ENCODE results near the gene INPP4B. TPM values are rescaled to one million over a fixed set of nuclear protein-coding genes. Genes with fewer than 3 reads are reported as not detected.

Gene INPP4B
- total RNA-seq (2014; rRNA removed; shearing (Covaris generic)): 0.69 and 3.4 TPM in 2 replicates

GRCh38 chr4:142846108-142846728 is at the start of gene INPP4B:
Gene INPP4B (minus strand): TSS chr4:142846301.
- no peaks in the 10 kb centered on the region for H3K9me3 ChIP-seq (replicated peaks)
- peaks cover 7% of the 10 kb centered on the region; the same call in 1 of the 2 replicates for H3K4me1 ChIP-seq (replicated peaks)
- no peaks in the 10 kb centered on the region for H3K36me3 ChIP-seq
- H3K4me3 ChIP-seq: peak within 1 kb of the TSS; percentile 19; the same call in 1 of the 2 replicates
- H3K27ac ChIP-seq: no peak within 1 kb of the TSS
- peaks cover 52% of the 10 kb centered on the region for H3K27me3 ChIP-seq (replicated peaks)
- DNase-seq (ENCODE audit: low read depth in 1 of 2, low spot score in 2 of 2): peak in 1 of 2 experiments; percentile 6

DNA sequence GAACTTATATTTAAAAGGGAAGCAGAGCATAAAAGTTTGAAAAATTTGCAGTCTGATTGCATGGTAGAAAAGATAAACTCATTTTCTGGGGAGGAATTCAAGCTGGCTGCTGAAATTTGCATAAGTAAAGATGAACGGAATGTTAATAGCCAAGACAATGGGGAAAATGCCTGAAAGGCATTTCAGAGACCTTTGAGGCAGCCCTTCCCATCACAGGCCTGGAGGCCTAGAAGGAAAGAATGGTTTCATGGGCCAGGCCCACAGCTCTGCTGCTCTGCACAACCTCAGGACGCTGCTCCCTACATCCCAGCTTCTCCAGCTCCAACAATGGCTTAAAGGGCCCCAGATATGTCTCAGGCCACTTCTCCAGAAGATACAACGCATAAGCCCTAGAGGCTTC is 46.9 kb upstream of the INPP4B start:
- DNase-seq (ENCODE audit: low read depth in 1 of 2, low spot score in 2 of 2): no peak
- Histone ChIP-seq H3K4me3 (no peak overlapping the region), H3K4me1 (replicated peaks) (no peaks in the 10 kb centered on the region), H3K27me3 (replicated peaks) (no peaks in the 10 kb centered on the region), H3K9me3 (replicated peaks) (peaks cover 3% of the 10 kb centered on the region; the same call in 1 of the 2 replicates), H3K36me3 (no peaks in the 10 kb centered on the region), H3K27ac (no peak overlapping the region)

DNA sequence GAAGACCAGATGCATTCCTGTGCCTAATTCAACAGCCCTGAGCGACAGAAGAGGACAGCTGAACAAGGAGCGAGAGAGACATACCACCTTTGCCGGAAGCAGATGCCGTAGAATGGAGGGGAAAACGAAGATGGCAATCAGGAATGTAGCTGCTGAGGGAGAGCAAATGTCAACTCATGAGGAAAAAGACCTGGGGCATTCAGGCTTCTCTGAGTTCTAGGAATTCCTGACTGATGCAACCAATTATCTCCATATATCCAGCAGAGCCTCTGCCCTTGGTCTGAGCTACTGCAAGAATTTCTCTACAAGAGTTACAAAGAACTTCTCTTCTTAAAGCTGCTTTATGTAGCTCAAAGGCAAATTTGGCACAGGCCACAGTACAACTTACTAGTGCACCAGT is 40.5 kb upstream of the INPP4B start:
- Histone ChIP-seq H3K27ac (no peak overlapping the region), H3K27me3 (replicated peaks) (no peaks in the 10 kb centered on the region), H3K4me3 (no peak overlapping the region), H3K4me1 (replicated peaks) (no peaks in the 10 kb centered on the region), H3K36me3 (no peaks in the 10 kb centered on the region), H3K9me3 (replicated peaks) (peaks cover under 1% of the 10 kb centered on the region; the same call in 1 of the 2 replicates)
- no peak for DNase-seq (ENCODE audit: low read depth in 1 of 2, low spot score in 2 of 2)

DNA sequence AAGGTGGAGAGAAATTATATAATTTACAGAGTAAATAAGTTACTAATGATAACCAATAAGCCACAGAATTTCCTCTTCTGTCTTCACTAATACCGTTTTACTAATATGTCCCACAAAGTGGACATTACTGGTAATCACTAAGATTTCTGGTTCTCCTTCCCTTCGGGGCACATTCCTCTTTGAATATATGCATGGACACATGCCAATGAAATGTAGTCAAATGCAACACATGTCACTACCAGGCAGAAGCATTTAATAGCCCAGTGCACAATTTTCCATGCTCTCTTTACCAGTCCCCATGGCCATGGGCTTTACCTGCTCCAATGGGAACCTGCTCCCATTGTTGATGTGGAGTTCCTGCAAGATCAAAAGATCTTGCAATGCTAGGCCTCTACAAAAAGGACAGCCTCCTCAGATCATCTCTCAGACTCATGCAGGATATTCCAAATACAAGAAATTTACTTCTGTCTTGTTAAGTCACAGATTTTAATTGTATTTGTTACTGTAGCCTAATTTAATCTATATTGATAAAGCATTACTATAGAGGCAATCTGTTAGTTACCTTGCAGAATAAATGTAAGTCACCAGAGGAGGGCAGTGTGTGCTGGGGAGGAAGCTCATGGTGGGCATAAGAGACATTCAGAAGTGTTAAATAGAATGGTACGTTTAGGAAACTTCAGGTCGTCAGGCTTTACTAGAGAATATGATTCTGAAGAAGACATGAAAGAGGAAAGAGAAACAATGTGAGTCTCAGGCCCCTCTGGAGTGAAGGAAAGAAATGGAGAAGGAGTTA is 37.1 kb upstream of the INPP4B start:
- Histone ChIP-seq H3K27ac (no peak overlapping the region), H3K4me3 (no peak overlapping the region), H3K9me3 (replicated peaks) (no peaks in the 10 kb centered on the region), H3K4me1 (replicated peaks) (no peaks in the 10 kb centered on the region), H3K27me3 (replicated peaks) (no peaks in the 10 kb centered on the region), H3K36me3 (no peaks in the 10 kb centered on the region)
- no peak for DNase-seq (ENCODE audit: low read depth in 1 of 2, low spot score in 2 of 2)

DNA sequence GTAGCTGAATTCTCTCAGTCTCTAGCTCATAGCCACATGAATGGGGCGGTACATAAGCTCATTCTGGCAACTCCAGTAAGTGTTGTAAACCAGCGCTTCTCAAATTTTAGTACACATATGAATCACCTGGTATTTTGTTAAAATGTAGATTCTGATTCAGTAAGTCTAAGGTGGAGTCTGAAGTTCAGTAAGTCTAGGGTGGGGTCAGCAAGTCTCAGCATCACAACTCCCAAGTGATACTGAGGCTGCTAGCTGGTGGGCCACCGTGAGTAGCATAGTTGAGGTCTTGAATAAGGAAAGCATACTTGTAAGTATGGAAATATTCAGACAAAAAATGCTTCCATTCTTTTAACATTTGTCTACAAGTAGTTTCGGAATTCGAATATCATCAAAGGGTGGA is 36.1 kb upstream of the INPP4B start:
- no peak overlapping the region for H3K27ac ChIP-seq
- no peak for DNase-seq (ENCODE audit: low read depth in 1 of 2, low spot score in 2 of 2)
- no peaks in the 10 kb centered on the region for H3K36me3 ChIP-seq
- H3K4me3 ChIP-seq: no peak overlapping the region
- H3K27me3 ChIP-seq (replicated peaks): no peaks in the 10 kb centered on the region
- H3K4me1 ChIP-seq (replicated peaks): no peaks in the 10 kb centered on the region
- no peaks in the 10 kb centered on the region for H3K9me3 ChIP-seq (replicated peaks)

GRCh38 chr4:142881331-142881730 is 35.2 kb upstream of the INPP4B start:
- Histone ChIP-seq H3K27ac (no peak overlapping the region), H3K4me3 (no peak overlapping the region), H3K27me3 (replicated peaks) (no peaks in the 10 kb centered on the region), H3K4me1 (replicated peaks) (no peaks in the 10 kb centered on the region), H3K9me3 (replicated peaks) (no peaks in the 10 kb centered on the region), H3K36me3 (no peaks in the 10 kb centered on the region)
- DNase-seq (ENCODE audit: low read depth in 1 of 2, low spot score in 2 of 2): no peak

DNA sequence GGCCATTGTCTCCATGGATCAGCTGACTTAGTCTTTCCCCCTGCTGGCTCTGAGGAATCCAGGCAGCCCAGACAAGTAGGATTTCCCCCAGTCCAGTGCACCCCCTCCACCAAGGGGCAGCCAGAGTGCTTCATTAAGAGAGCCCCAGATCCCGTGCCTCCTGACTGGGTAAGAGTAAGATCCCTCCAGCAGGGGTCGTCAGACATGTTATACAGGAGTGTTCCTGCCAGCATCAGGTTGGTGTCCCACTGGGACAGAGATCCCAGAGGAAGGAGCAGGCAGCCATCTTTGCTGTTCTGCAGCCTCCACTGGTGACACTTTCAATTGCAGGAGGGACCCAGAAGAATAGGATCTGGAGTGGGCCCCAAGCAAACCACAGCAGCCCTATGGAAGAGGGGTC is 29.0 kb upstream of the INPP4B start:
- Histone ChIP-seq H3K27me3 (replicated peaks) (no peaks in the 10 kb centered on the region), H3K27ac (no peak overlapping the region), H3K36me3 (no peaks in the 10 kb centered on the region), H3K4me1 (replicated peaks) (no peaks in the 10 kb centered on the region), H3K4me3 (no peak overlapping the region), H3K9me3 (replicated peaks) (no peaks in the 10 kb centered on the region)
- DNase-seq (ENCODE audit: low read depth in 1 of 2, low spot score in 2 of 2): no peak

GRCh38 chr4:142874684-142875083 is 28.6 kb upstream of the INPP4B start:
- no peaks in the 10 kb centered on the region for H3K36me3 ChIP-seq
- DNase-seq (ENCODE audit: low read depth in 1 of 2, low spot score in 2 of 2): no peak
- no peak overlapping the region for H3K4me3 ChIP-seq
- H3K27ac ChIP-seq: no peak overlapping the region
- no peaks in the 10 kb centered on the region for H3K27me3 ChIP-seq (replicated peaks)
- H3K4me1 ChIP-seq (replicated peaks): no peaks in the 10 kb centered on the region
- H3K9me3 ChIP-seq (replicated peaks): no peaks in the 10 kb centered on the region

DNA sequence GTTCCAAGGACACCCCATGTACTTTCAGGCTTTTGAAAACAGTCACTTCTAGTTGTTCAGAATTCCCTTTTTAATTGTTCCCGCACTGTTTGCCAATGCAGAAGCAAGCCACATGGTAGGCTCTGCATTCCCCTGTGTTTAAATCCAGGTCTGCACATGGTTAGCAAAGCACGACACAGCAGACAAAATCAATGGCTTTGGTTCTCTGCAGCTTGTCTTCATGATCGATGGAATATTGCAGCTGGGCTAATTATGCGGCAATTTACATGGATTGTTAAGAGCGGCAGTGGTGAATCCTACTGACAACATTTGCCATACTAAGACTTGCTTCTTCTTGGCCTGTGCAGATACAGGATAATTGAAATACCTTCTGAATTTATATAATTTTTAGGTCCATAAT is 20.6 kb upstream of the INPP4B start:
- Histone ChIP-seq H3K9me3 (replicated peaks) (no peaks in the 10 kb centered on the region), H3K4me1 (replicated peaks) (no peaks in the 10 kb centered on the region), H3K4me3 (no peak overlapping the region), H3K27ac (no peak overlapping the region), H3K27me3 (replicated peaks) (no peaks in the 10 kb centered on the region), H3K36me3 (no peaks in the 10 kb centered on the region)
- no peak for DNase-seq (ENCODE audit: low read depth in 1 of 2, low spot score in 2 of 2)

DNA sequence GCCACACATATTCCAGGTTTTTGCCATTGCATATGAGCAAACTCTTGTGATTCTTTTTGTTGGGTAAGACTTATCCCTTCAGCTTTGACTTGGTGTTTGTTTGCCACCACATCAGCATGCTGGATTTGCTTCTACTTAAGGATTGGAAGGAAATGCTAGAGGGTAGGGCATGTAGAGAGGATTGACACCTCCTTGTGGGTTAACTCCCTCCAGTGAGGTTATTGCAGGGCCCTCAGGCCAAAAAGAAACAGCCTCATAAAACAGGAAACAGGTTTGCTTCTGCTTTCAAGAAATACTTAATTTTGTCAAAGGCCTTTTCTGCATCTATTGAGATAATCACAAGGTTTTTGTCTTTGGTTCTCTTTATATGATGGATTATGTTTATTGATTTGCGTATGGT is 15.2 kb upstream of the INPP4B start:
- Histone ChIP-seq H3K4me1 (replicated peaks) (no peaks in the 10 kb centered on the region), H3K9me3 (replicated peaks) (no peaks in the 10 kb centered on the region), H3K27me3 (replicated peaks) (no peaks in the 10 kb centered on the region), H3K36me3 (no peaks in the 10 kb centered on the region), H3K27ac (no peak overlapping the region), H3K4me3 (no peak overlapping the region)
- DNase-seq (ENCODE audit: low read depth in 1 of 2, low spot score in 2 of 2): no peak

DNA sequence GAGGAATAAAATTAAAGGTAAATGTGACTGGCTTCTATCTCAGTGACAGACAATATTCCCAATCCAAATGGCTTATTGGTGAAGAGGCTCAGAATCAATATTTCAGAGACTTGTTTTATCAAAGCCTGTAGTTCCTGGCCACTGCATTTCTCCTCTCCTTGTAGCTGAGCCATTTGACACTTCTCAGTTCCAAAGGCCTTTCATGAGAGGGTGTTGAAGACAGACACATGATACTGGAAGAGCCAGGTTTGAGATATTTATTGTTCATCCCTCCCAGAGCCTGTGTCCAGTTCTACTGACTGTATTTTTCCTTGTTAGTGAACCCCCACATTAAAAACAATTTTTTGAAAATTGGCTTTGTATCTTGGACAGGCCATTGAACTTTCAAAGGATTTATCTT is 12.9 kb upstream of the INPP4B start:
- H3K4me3 ChIP-seq: no peak overlapping the region
- no peaks in the 10 kb centered on the region for H3K9me3 ChIP-seq (replicated peaks)
- H3K36me3 ChIP-seq: no peaks in the 10 kb centered on the region
- no peaks in the 10 kb centered on the region for H3K27me3 ChIP-seq (replicated peaks)
- H3K27ac ChIP-seq: no peak overlapping the region
- no peaks in the 10 kb centered on the region for H3K4me1 ChIP-seq (replicated peaks)
- no peak for DNase-seq (ENCODE audit: low read depth in 1 of 2, low spot score in 2 of 2)

DNA sequence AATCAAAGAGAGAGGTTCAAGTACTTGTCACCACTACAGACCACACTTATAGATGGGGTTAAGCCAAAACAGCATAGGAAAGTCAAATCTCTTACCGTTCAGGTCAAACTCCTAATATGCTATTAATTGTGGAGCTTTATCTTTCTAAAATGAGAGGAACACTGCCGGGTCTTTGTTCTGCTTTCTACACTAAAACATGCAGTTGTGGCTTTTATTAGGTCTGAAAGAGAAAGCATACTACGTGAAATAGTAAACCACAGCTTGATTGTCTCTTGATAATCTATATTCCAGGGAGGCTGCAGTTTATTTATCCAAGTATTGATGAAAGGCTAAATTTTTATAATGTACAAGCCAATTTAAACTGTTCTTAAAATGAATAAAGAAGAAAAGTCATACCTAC is 12.3 kb upstream of the INPP4B start:
- H3K9me3 ChIP-seq (replicated peaks): no peaks in the 10 kb centered on the region

GRCh38 chr4:142856576-142856975 is 10.5 kb upstream of the INPP4B start:
- H3K27me3 ChIP-seq (replicated peaks): no peaks in the 10 kb centered on the region
- H3K9me3 ChIP-seq (replicated peaks): no peaks in the 10 kb centered on the region
- H3K4me1 ChIP-seq (replicated peaks): no peaks in the 10 kb centered on the region
- H3K27ac ChIP-seq: no peak overlapping the region
- no peak for DNase-seq (ENCODE audit: low read depth in 1 of 2, low spot score in 2 of 2)
- H3K4me3 ChIP-seq: no peak overlapping the region
- H3K36me3 ChIP-seq: no peaks in the 10 kb centered on the region

More for the DNA sequence above, 12.3 kb upstream of the INPP4B start:
- Histone ChIP-seq H3K27ac (no peak overlapping the region), H3K4me1 (replicated peaks) (no peaks in the 10 kb centered on the region), H3K36me3 (no peaks in the 10 kb centered on the region), H3K4me3 (no peak overlapping the region), H3K27me3 (replicated peaks) (no peaks in the 10 kb centered on the region)
- DNase-seq (ENCODE audit: low read depth in 1 of 2, low spot score in 2 of 2): no peak

DNA sequence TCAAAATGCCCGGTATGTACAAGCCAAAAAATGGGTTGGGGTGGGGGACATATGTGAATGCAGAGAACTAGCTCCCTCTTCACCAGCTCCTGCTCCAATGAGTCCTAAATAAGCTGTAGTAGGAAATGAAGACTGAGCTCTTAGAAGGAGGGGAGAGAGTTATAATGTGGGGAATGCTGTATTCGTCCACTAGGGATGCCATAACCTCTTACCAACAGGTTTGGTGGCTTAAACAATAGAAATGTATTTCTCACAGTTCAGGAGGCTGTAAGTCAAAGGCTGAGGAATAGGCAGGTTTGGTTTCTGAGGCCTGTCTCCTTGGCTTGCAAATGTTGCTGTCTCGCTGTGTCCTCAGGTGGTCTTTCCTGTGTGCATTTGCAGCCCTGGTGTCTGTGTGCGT is 4.4 kb upstream of the INPP4B start:
- Histone ChIP-seq H3K27ac (no peak overlapping the region), H3K9me3 (replicated peaks) (no peaks in the 10 kb centered on the region), H3K4me1 (replicated peaks) (peaks cover 7% of the 10 kb centered on the region; the same call in 1 of the 2 replicates), H3K36me3 (no peaks in the 10 kb centered on the region), H3K27me3 (replicated peaks) (peaks cover 33% of the 10 kb centered on the region), H3K4me3 (no peak overlapping the region)
- DNase-seq (ENCODE audit: low read depth in 1 of 2, low spot score in 2 of 2): no peak

All from SJSA1 (cell line).